ENCODE results near the gene ARID5A. TPM values are rescaled to one million over a fixed set of nuclear protein-coding genes. Genes with fewer than 3 reads are reported as not detected.

ARID5A gene
- total and polyA plus RNA-seq, 10 of the 15 experiments (the other 5 are each of a cell fraction or from before 2014, with no cell fraction given): 0.76 to 87.1 (median 37.6) TPM

- no peak overlapping the region for H3K4me3 ChIP-seq
- no peaks in the 10 kb centered on the region; the same call in 2 of the 3 replicates for H3K9me3 ChIP-seq (replicated peaks; ENCODE audit: control insufficient read depth, insufficient read depth, low read length)
- H3K9ac ChIP-seq (ENCODE audit: control insufficient read depth, insufficient read depth, low read length): no peak overlapping the region
- H3K36me3 ChIP-seq (ENCODE audit: control insufficient read depth in 2 of 2, insufficient read depth in 2 of 2, low read length in 1 of 2): no peaks in the 10 kb centered on the region
- RAD21 ChIA-PET (ENCODE audit: unreplicated experiment): interaction anchor here (0.6 to 9.9 kb wide), 8 partner anchors 11 to 333 kb away, joined by 3 to 144 read pairs (median 7); no protein-coding TSS in a partner anchor
- no peak overlapping the region for H2AFZ ChIP-seq (ENCODE audit: control insufficient read depth, low read depth, low read length)
- TF ChIP-seq HSF1 (IDR thresholded peaks at IDR 0.05; ENCODE audit: low read depth, low read length) (no peak), GABPA (IDR thresholded peaks at IDR 0.05; ENCODE audit: low read depth) (no peak), SMARCA5 (IDR thresholded peaks at IDR 0.05) (no peak), FOXM1 (IDR thresholded peaks at IDR 0.05; ENCODE audit: low read depth, low read length) (no peak), IRF4 (IDR thresholded peaks at IDR 0.05; ENCODE audit: low read depth, low read length) (no peak), ZSCAN29 (IDR thresholded peaks at IDR 0.05) (no peak), IRF3 (IDR thresholded peaks at IDR 0.05) (no peak), ZNF207 (IDR thresholded peaks at IDR 0.05; ENCODE audit: borderline replicate concordance) (no peak), IRF5 (IDR thresholded peaks at IDR 0.05; ENCODE audit: borderline replicate concordance) (no peak), POLR2AphosphoS5 (IDR thresholded peaks at IDR 0.05; ENCODE audit: low read length) (no peak), SIN3A (IDR thresholded peaks at IDR 0.05; ENCODE audit: low read depth, low read length) (no peak), MEF2B (IDR thresholded peaks at IDR 0.05; ENCODE audit: partially characterized antibody, poor library complexity, severe bottlenecking) (no peak), MTA2 (IDR thresholded peaks at IDR 0.05; ENCODE audit: low read depth) (no peak), SRF (IDR thresholded peaks at IDR 0.05; ENCODE audit: low read depth in 2 of 2, low read length in 2 of 2) (no peak), CBX5 (IDR thresholded peaks at IDR 0.05; ENCODE audit: low read depth) (no peak)
- POLR2A ChIA-PET: interaction anchor here (1.0 to 1.7 kb wide), 3 partner anchors 11 to 42 kb away, joined by 5 to 15 read pairs (median 8); no protein-coding TSS in a partner anchor
- ATAC-seq (no peak), FAIRE-seq (no peak), DNase-seq (ENCODE audit: low read depth, low spot score) (no peak)
- no peaks in the 10 kb centered on the region for H3K79me2 ChIP-seq (ENCODE audit: control insufficient read depth, insufficient read depth, low read length)
- intact Hi-C loops (cut with micrococcal nuclease; ENCODE audit: unreplicated experiment): no loop called here
- SMC1A ChIA-PET (ENCODE audit: uncharacterized antibody, unreplicated experiment): interaction anchor here (1.1 to 8.1 kb wide), 6 partner anchors 10 to 105 kb away, joined by 3 to 123 read pairs (median 14); no protein-coding TSS in a partner anchor
- CTCF ChIA-PET: interaction anchor here (0.8 to 13.0 kb wide), 13 partner anchors 9 to 338 kb away, joined by 3 to 307 read pairs (median 8); no protein-coding TSS in a partner anchor
- no peak overlapping the region for H3K27ac ChIP-seq (ENCODE audit: control insufficient read depth, insufficient read depth)
- peaks cover 12% of the 10 kb centered on the region for H3K4me1 ChIP-seq (ENCODE audit: control insufficient read depth, insufficient read depth, low read length)
- no peak overlapping the region for H3K4me2 ChIP-seq (ENCODE audit: control insufficient read depth, insufficient read depth)
- no TSS peak for BruUV-seq (replicated peaks)
- H4K20me1 ChIP-seq (ENCODE audit: control insufficient read depth, insufficient read depth): no peaks in the 10 kb centered on the region
- WGBS (ENCODE audit: insufficient coverage, insufficient replicate concordance, low lambda C conversion rate, missing lambda C conversion rate): 38% methylated on average over 4 of the region's 4 CpGs
- H3K27me3 ChIP-seq (replicated peaks in 1 of 2; ENCODE audit: control insufficient read depth in 2 of 2, insufficient read depth in 2 of 2, low read length in 1 of 2): no peaks in the 10 kb centered on the region
- in situ Hi-C loops (cut with MboI): no loop called here
Observed at GRCh38 chr2:96511851-96512250, 24.7 kb upstream of the ARID5A start.

All from GM12878 (cell line).